ENCODE data around the gene CNTN1. TPM values are rescaled to one million over a fixed set of nuclear protein-coding genes. Genes with fewer than 3 reads are reported as not detected.

Gene CNTN1
- total and polyA plus RNA-seq, 2 donors (not counting 1 experiment from before 2014, with no cell fraction given) = not detected

- H3K4me2 ChIP-seq (replicated peaks; ENCODE audit: low read depth, low read length, poor library complexity, severe bottlenecking) = no peak overlapping the region
- H3K27me3 ChIP-seq (replicated peaks in 1 of 4; ENCODE audit: control extremely low read depth in 1 of 4, control insufficient read depth in 3 of 4, insufficient read depth in 4 of 4, low read length in 3 of 4) = no peaks in the 10 kb centered on the region
- no peaks in the 10 kb centered on the region for H3K4me1 ChIP-seq (ENCODE audit: control insufficient read depth in 2 of 2, insufficient read depth in 2 of 2, low read length in 2 of 2)
- no peak overlapping the region for H3K4me3 ChIP-seq (ENCODE audit: control extremely low read depth in 1 of 5, extremely low read depth in 1 of 5, insufficient read depth in 1 of 5, low read depth in 2 of 5, low read length in 4 of 5)
- TF ChIP-seq EZH2 (IDR thresholded peaks at IDR 0.05; ENCODE audit: borderline replicate concordance, insufficient read depth, low read depth, low read length, poor library complexity, severe bottlenecking) (no peak), CTCF (IDR thresholded peaks at IDR 0.05) (no peak)
- intact Hi-C loops (cut with micrococcal nuclease) = no loop called here
- H2AFZ ChIP-seq (ENCODE audit: insufficient read depth, low read depth, low read length, poor library complexity, severe bottlenecking) = no peak overlapping the region
- ChIA-PET POLR2A (no interaction called here), CTCF (no interaction called here)
- Mint-ChIP-seq H3K4me1 (no peaks in the 10 kb centered on the region), H3K27ac (no peak overlapping the region), H3K27me3 (peaks cover under 1% of the 10 kb centered on the region), H3K4me3 (no peak overlapping the region), H3K9me3 (ENCODE audit: insufficient read depth) (peaks cover 4% of the 10 kb centered on the region)
- no peak for DNase-seq
- no peaks in the 10 kb centered on the region for H4K20me1 ChIP-seq (ENCODE audit: control insufficient read depth, insufficient read depth, low read length, poor library complexity, severe bottlenecking)
- H3K79me2 ChIP-seq (ENCODE audit: control insufficient read depth, insufficient read depth, low read length) = no peaks in the 10 kb centered on the region
- H3K36me3 ChIP-seq (replicated peaks in 1 of 2; ENCODE audit: control extremely low read depth in 1 of 2, control insufficient read depth in 1 of 2, extremely low read depth in 1 of 2, insufficient read depth in 2 of 2, low read length in 1 of 2) = no peaks in the 10 kb centered on the region
- H3K9me3 ChIP-seq (ENCODE audit: control extremely low read depth in 1 of 3, control insufficient read depth in 2 of 3, insufficient read depth in 1 of 3, low read length in 2 of 3) = peaks cover 0 to 7% (median 0%) of the 10 kb centered on the region in 3 donors
- no CpG with 5 or more reads among the region's 1 CpG for WGBS (ENCODE audit: insufficient coverage)
- H3K9ac ChIP-seq (ENCODE audit: low read length) = no peak overlapping the region
- no peak for ATAC-seq (ENCODE audit: low read depth)
- H3K27ac ChIP-seq (ENCODE audit: low read length in 2 of 2) = no peak overlapping the region
Measured at GRCh38 chr12:40643976-40644375, 48.3 kb upstream of the CNTN1 start.

GRCh38 chr12:40644708-40645107 lies 47.5 kb upstream of the CNTN1 start:
- TF ChIP-seq CTCF (IDR thresholded peaks at IDR 0.05) = no peak
- no peak for TF ChIP-seq EZH2 (IDR thresholded peaks at IDR 0.05; ENCODE audit: borderline replicate concordance, insufficient read depth, low read depth, low read length, poor library complexity, severe bottlenecking)
- Histone ChIP-seq H3K4me3 (ENCODE audit: control extremely low read depth in 1 of 5, extremely low read depth in 1 of 5, insufficient read depth in 1 of 5, low read depth in 2 of 5, low read length in 4 of 5) (no peak overlapping the region), H3K27ac (ENCODE audit: low read length in 2 of 2) (no peak overlapping the region), H3K79me2 (ENCODE audit: control insufficient read depth, insufficient read depth, low read length) (no peaks in the 10 kb centered on the region), H3K4me1 (ENCODE audit: control insufficient read depth in 2 of 2, insufficient read depth in 2 of 2, low read length in 2 of 2) (no peaks in the 10 kb centered on the region), H2AFZ (ENCODE audit: insufficient read depth, low read depth, low read length, poor library complexity, severe bottlenecking) (no peak overlapping the region), H3K4me2 (replicated peaks; ENCODE audit: low read depth, low read length, poor library complexity, severe bottlenecking) (no peak overlapping the region), H4K20me1 (ENCODE audit: control insufficient read depth, insufficient read depth, low read length, poor library complexity, severe bottlenecking) (no peaks in the 10 kb centered on the region), H3K9me3 (ENCODE audit: control extremely low read depth in 1 of 3, control insufficient read depth in 2 of 3, insufficient read depth in 1 of 3, low read length in 2 of 3) (peaks cover 0 to 7% (median 0%) of the 10 kb centered on the region in 3 donors), H3K36me3 (replicated peaks in 1 of 2; ENCODE audit: control extremely low read depth in 1 of 2, control insufficient read depth in 1 of 2, extremely low read depth in 1 of 2, insufficient read depth in 2 of 2, low read length in 1 of 2) (no peaks in the 10 kb centered on the region), H3K27me3 (replicated peaks in 1 of 4; ENCODE audit: control extremely low read depth in 1 of 4, control insufficient read depth in 3 of 4, insufficient read depth in 4 of 4, low read length in 3 of 4) (no peaks in the 10 kb centered on the region), H3K9ac (ENCODE audit: low read length) (no peak overlapping the region)
- Mint-ChIP-seq H3K4me1 (no peaks in the 10 kb centered on the region), H3K4me3 (no peak overlapping the region), H3K27ac (no peak overlapping the region), H3K27me3 (peaks cover 3% of the 10 kb centered on the region), H3K9me3 (ENCODE audit: insufficient read depth) (peaks cover 2% of the 10 kb centered on the region)
- ATAC-seq (ENCODE audit: low read depth) (no peak), DNase-seq (no peak)
- ChIA-PET CTCF (no interaction called here), POLR2A (no interaction called here)
- intact Hi-C loops (cut with micrococcal nuclease) = no loop called here
- WGBS (ENCODE audit: insufficient coverage) = no CpG with 5 or more reads among the region's 2 CpGs
